GM18502 (cell line): ENCODE measurements around the gene DCLK2.

Source experiments
- ATAC-seq: cut with Tn5 transposase; IDR thresholded peaks from one replicate; pipeline ENCODE4 v1.9.1; 2021; ENCODE audit warnings: mild to moderate bottlenecking; ENCODE audit not compliant: unreplicated experiment, poor library complexity

Gene DCLK2

DNA sequence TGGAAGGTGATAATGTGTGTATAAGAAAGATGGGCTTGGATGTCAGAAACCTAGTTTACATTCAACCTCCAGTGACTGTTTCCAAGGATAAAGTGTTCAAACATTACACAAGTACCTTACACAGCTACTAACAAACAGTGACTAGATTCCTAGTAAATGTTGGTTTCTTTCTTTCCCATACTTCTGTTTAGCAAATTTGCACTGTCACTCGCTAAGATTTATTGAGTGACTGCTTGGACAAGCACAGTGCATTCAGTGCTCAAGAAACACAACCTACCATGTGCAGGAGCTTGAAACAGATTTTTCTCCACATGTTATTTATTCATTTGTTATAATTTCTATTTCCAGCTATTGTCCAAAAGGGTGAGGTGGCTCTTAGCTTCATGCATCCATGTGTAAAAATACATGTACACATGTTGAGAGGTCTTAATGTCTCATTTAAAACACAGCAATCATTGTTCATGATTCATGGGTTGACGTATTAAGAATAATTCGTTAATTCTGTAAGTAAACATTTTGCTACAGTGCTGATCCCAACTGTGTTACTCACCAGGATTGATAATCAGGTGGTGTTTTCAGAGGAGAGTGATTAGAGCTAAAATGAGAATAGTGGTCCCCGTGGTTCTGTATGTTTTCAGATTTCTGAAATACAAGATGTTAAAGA, 153.0 kb downstream of the DCLK2 start:
- ATAC-seq = no peak

GRCh38 chr4:150232029-150232428, 153.8 kb downstream of the DCLK2 start:
- no peak for ATAC-seq

DNA sequence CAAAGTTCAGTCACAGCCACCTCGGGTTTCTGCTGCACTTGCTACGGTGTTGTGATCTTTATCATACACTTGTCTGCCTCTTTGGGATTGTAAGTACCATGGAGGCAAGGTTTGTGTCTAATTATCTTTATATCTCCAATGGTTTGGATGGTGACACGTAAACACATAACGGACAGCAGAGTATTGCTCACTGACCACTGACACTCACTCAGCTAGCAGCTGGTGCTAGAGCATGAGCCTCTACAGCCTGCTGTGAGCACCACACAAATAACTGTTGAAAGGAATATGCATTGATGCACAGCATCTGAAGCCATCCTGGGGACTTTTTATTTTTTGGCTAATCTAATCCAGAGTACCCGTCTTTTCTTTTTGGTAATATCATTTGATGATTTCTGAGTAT, 156.0 kb downstream of the DCLK2 start:
- no peak for ATAC-seq

DNA sequence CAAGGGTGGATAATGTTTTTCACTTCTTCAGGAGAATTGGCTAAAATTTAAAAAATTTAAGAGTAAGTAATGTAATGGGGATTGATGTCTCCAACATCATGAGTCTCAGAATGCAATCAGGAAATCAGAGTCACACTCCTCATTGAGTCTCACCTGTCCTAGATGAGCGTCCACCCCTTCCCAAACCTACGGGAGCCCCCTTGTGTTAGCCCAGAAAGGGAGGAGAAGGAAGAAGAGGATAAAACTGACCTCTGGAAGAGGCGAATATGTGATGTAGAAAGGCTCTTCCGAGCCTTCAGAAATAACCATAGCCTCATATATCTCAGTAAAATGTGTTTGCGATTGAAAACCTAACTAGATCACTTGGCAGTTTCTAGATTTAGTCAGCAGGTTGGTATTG, 157.1 kb downstream of the DCLK2 start:
- no peak for ATAC-seq

DNA sequence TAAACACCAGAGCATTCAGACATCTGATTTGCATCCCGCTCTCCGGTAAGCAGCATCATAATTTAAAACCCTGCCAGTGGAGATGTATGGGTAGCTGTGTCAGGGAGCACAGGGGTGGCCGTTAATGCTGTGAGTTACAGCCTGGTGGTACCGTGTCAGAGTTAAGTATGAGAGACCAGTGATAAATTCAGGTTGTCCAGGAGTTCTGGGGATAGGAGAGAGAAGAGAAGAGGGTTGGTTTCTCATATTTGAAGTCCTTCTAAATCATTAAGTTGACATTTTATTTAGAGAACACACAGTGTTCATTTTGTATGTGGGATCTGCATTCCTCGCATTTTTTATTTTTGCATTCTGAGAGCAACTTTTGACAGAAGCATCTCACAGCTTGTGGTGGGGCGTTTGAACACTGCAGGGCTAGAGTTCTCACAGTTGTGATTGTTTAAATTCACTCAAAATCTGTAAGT, 157.6 kb downstream of the DCLK2 start:
- no peak for ATAC-seq

DNA sequence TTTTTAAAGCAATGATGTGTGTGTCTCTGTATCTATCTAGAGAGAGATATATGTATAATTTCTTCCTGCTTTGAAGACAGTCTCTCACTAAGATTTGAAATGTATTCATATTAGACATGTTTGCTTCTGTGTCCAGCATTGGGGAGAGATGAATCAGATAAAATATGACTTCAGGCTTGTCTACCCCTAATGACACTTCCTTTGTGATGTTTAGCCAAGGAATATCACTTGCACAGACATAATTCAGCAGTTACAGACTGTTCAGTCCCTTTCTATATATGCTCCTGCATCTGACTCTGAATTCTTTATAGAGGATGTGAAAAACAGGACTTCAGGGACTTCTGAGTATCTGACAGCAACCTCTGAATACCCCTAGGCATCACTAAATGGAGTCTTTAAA, 158.4 kb downstream of the DCLK2 start:
- ATAC-seq = no peak

DNA sequence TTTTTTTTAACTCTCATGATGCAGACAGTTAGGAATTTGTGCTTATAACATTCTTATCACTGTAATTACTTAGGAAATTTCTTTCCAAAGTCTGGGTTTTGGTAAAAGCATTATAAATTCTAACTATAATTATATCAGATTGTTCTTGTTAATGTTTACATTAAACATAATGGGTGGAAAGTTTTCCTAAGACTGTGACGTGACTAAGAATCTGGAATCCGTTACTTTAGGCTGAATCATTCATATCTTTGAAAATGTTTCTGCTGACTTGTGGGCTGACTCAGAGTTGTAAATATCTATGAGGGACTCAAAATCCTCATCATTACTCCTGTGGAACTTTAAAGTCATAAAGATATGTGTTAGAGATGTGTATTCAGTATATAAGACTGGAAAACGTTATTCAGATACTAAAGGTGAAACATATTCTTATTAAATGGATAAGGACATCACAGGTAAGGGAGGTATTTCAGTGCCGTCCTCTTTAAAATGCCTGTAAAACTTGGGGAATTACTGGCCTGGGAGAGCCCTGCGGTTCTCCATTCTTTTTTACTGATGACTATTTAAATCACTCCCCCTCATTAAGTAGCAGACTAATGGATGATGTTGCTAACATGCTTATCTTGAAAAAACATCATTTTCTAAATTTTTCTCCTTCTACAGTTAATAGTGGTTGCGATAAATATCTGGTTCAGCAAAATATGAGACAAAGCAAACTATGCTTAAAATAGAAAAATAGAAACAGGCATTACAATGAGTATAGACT, 159.0 kb downstream of the DCLK2 start:
- no peak for ATAC-seq

GRCh38 chr4:150238591-150238990, 160.3 kb downstream of the DCLK2 start:
- no peak for ATAC-seq

DNA sequence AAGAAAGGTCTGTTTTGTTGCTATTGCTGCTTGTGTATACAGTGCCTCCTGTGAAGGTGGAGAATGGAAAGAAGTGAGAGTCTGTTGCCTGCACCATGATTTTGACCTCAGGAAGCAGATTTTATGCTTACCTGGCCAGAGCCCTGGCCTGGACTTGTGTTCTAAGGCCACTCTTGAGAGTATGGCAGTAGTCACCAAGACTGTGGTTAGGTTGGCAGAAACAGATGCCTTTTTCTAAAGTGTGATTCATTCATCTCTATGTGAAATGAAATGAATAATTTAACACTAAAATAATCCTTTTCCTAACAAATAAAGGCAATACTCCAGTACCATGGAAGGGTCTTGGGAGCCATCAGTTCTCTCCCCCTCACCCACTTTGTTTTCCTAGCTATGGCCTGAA, 161.8 kb downstream of the DCLK2 start:
- no peak for ATAC-seq

- no peak for ATAC-seq
Observed at GRCh38 chr4:150242820-150243458, 164.7 kb downstream of the DCLK2 start.

DNA sequence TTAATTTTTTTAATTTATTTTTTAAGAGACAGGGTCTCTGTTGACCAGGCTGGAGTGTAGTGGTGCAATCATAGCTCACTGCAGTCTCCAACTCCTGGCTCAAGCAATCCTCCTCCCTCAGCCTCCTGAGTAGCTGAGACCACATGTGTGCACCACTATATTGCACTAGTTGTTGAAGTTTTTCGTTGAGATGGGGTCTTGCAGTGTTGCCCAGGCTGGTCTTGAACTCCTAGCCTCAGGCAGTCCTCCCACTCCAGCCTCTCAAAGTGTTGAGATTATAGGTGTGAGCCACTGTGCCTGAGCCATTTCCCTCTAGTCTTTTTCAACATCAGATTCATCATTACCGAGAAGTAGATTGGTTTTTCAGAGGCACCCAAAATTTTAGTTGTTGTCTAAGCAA, 165.7 kb downstream of the DCLK2 start:
- no peak for ATAC-seq

- no peak for ATAC-seq
Observed at GRCh38 chr4:150244600-150244999, 166.4 kb downstream of the DCLK2 start.

- ATAC-seq = no peak
Observed at GRCh38 chr4:150247184-150247583, 168.9 kb downstream of the DCLK2 start.

GRCh38 chr4:150248181-150248580, 169.9 kb downstream of the DCLK2 start:
- no peak for ATAC-seq

GRCh38 chr4:150250293-150250997, 172.2 kb downstream of the DCLK2 start:
- ATAC-seq = no peak

GRCh38 chr4:150250998-150251651, 172.9 kb downstream of the DCLK2 start:
- ATAC-seq = no peak

DNA sequence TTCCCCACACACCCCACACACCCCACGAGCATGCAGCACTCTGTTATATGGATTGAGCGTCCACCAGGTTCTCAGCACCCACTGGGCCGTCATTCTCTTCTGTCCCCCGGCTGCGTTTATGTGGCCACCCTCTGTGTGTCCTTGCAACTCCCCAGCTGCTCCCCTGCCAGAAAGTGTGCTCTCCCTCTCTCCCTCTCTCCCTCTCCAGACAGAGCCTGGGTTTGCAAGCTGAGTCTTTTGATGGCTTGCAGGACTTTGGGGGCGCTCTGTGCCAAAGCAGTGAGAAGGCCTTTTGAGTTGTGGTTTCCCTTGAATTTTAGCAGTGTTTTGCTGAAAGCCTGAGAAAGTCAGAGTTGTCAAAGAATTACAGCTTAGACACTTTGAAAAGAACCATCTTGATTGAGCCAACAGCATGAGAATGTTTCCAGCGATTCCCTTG, 173.5 kb downstream of the DCLK2 start:
- no peak for ATAC-seq

DNA sequence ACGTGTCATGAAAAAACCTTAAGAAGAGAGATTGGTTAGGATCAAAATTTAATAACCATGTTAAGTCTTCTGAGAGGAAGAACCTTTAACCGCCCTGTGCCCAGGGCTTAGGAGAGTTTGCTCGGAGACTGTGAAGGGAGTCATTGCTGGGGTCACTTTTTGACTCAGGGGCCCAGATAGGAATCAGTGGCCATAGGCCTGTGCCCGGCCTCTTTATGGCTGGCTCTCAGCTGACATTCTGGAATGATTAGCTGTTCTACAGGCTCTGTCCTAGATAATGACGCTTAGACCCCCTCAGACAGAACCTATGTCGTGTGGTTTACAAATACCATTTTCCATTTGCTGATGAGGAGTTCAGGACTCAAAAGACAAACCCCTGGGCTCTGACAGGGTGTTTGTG, 174.1 kb downstream of the DCLK2 start:
- ATAC-seq = no peak

GRCh38 chr4:150252741-150253140, 174.5 kb downstream of the DCLK2 start:
- ATAC-seq = no peak

GRCh38 chr4:150253416-150253815, 175.2 kb downstream of the DCLK2 start:
- ATAC-seq = no peak
